NB4 (cell line): ENCODE results near the gene TNFRSF8.
A peak's percentile ranks its signal among the peaks of the same experiment; 100 is the strongest.
"Not testable (repeated sequence)": the region's sequence is repeated elsewhere in the genome, so short reads cannot be mapped to it uniquely, and the experiment has no call there.

ENCODE experiments used
- DNase-seq: peaks from one replicate; pipeline ENCODE4 v3.0.0; 2010; ENCODE audit warnings: low read depth
- H3K4me3 ChIP-seq: one replicate; pipeline ENCODE4 v1.5.1; 2011; ENCODE audit warnings: mild to moderate bottlenecking, low read depth, low read length, moderate library complexity
- CTCF ChIP-seq: IDR thresholded peaks from one replicate; pipeline ENCODE4 v1.5.1; 2012; ENCODE audit warnings: low read depth, low read length
- MAX ChIP-seq: IDR thresholded peaks from 2 replicates; pipeline ENCODE4 v1.6.1; 2011; ENCODE audit warnings: low read depth, low read length
- MYC ChIP-seq: IDR thresholded peaks from 2 replicates; pipeline ENCODE4 v1.6.1; 2011; ENCODE audit warnings: low read depth, low read length
- POLR2A ChIP-seq: IDR thresholded peaks from 2 replicates; pipeline ENCODE4 v1.6.1; 2011; ENCODE audit warnings: mild to moderate bottlenecking; ENCODE audit not compliant: insufficient read length; ENCODE audit errors: extremely low read depth

Gene TNFRSF8

GRCh38 chr1:12028957-12029511 lies 34.1 kb upstream of the TNFRSF8 start:
- no peak for TF ChIP-seq CTCF
- no peak for TF ChIP-seq MAX
- TF ChIP-seq POLR2A: no peak
- no peak for TF ChIP-seq MYC
- no peak overlapping the region for H3K4me3 ChIP-seq
- DNase-seq: no peak

- no peak for DNase-seq
- TF ChIP-seq MYC: no peak
- TF ChIP-seq CTCF: no peak
- TF ChIP-seq MAX: no peak
- no peak for TF ChIP-seq POLR2A
- no peak overlapping the region for H3K4me3 ChIP-seq
These were observed 33.3 kb upstream of the TNFRSF8 start for GRCh38 chr1:12029720-12030339.

- peak; percentile 64 for TF ChIP-seq CTCF
- TF ChIP-seq MAX: no peak
- no peak for TF ChIP-seq MYC
- DNase-seq: peak; percentile 46
- H3K4me3 ChIP-seq: no peak overlapping the region
These were observed 31.8 kb upstream of the TNFRSF8 start for GRCh38 chr1:12031039-12031980.

GRCh38 chr1:12032161-12032621 lies 30.9 kb upstream of the TNFRSF8 start:
- no peak overlapping the region for H3K4me3 ChIP-seq
- no peak for TF ChIP-seq POLR2A
- TF ChIP-seq MYC: no peak
- no peak for DNase-seq

- not testable (repeated sequence) for DNase-seq
These were observed 29.7 kb upstream of the TNFRSF8 start for GRCh38 chr1:12033441-12033840.

GRCh38 chr1:12034381-12034801 lies 28.7 kb upstream of the TNFRSF8 start:
- H3K4me3 ChIP-seq: no peak overlapping the region
- TF ChIP-seq CTCF: no peak
- TF ChIP-seq MAX: no peak
- TF ChIP-seq POLR2A: no peak
- TF ChIP-seq MYC: no peak
- DNase-seq: peak; percentile 67

More at GRCh38 chr1:12033441-12033840, 29.7 kb upstream of the TNFRSF8 start:
- not testable (repeated sequence) for H3K4me3 ChIP-seq

- no peak overlapping the region for H3K4me3 ChIP-seq
These were observed 27.8 kb upstream of the TNFRSF8 start for GRCh38 chr1:12035312-12035711.

More at GRCh38 chr1:12035312-12035711, 27.8 kb upstream of the TNFRSF8 start:
- peak; percentile 80 for DNase-seq
- no peak for TF ChIP-seq MAX
- no peak for TF ChIP-seq POLR2A
- TF ChIP-seq MYC: 0 out of 2 replicates have a peak, but pooled peaks have one; percentile 4
- TF ChIP-seq CTCF: no peak
